Hematopoietic multipotent progenitor cell treated with erythropoietin and hydrocortisone succinate and interleukin-3 and kit ligand, for 15 days (in vitro differentiated cells): ENCODE measurements around the gene WDR45B.

Experiments
- DNase-seq: peaks from one replicate; pipeline ENCODE4 v3.0.0-alpha.2; 2015; ENCODE audit warnings: low spot score

WDR45B gene

GRCh38 chr17:82629748-82630147 is 18.5 kb downstream of the WDR45B start:
- DNase-seq: no peak

- DNase-seq: no peak
These were observed 20.8 kb downstream of the WDR45B start for GRCh38 chr17:82627405-82627804.

GRCh38 chr17:82623707-82624106 is 24.5 kb downstream of the WDR45B start:
- DNase-seq: no peak

- DNase-seq: no peak
These were observed 28.6 kb downstream of the WDR45B start for GRCh38 chr17:82619641-82620040.

GRCh38 chr17:82619211-82619610 is 29.0 kb downstream of the WDR45B start:
- DNase-seq: no peak

GRCh38 chr17:82616021-82616711 is 32.1 kb downstream of the WDR45B start:
- DNase-seq: no peak

- no peak for DNase-seq
These were observed 32.9 kb downstream of the WDR45B start for GRCh38 chr17:82615084-82616020.

- DNase-seq: no peak
These were observed 34.1 kb downstream of the WDR45B start for GRCh38 chr17:82614095-82614631.

GRCh38 chr17:82613283-82614094 is 34.8 kb downstream of the WDR45B start:
- DNase-seq: no peak

GRCh38 chr17:82611140-82612058 is 36.8 kb downstream of the WDR45B start:
- no peak for DNase-seq

- no peak for DNase-seq
These were observed 38.6 kb downstream of the WDR45B start for GRCh38 chr17:82609655-82610054.

- DNase-seq: no peak
These were observed 39.4 kb downstream of the WDR45B start for GRCh38 chr17:82608816-82609215.

GRCh38 chr17:82605939-82606600 is 42.2 kb downstream of the WDR45B start:
- DNase-seq: no peak

- no peak for DNase-seq
These were observed 43.7 kb downstream of the WDR45B start for GRCh38 chr17:82604532-82604931.

GRCh38 chr17:82603981-82604448 is 44.2 kb downstream of the WDR45B start:
- peak; percentile 6 for DNase-seq

GRCh38 chr17:82602986-82603710 is 45.1 kb downstream of the WDR45B start:
- DNase-seq: no peak

GRCh38 chr17:82602487-82602886 is 45.8 kb downstream of the WDR45B start:
- no peak for DNase-seq

- no peak for DNase-seq
These were observed 46.7 kb downstream of the WDR45B start for GRCh38 chr17:82601447-82602000.

GRCh38 chr17:82600731-82601446 is 47.4 kb downstream of the WDR45B start:
- DNase-seq: no peak
